HG02973 (cell line): Measurements from ENCODE around the gene MAP2.

Source experiments
- ATAC-seq: cut with Tn5 transposase; IDR thresholded peaks from one replicate; pipeline ENCODE4 v1.9.1; 2021; ENCODE audit warnings: moderate library complexity; ENCODE audit not compliant: unreplicated experiment

MAP2 gene

GRCh38 chr2:209424781-209425470 lies 1.1 kb downstream of the MAP2 start:
- ATAC-seq, result no peak

DNA sequence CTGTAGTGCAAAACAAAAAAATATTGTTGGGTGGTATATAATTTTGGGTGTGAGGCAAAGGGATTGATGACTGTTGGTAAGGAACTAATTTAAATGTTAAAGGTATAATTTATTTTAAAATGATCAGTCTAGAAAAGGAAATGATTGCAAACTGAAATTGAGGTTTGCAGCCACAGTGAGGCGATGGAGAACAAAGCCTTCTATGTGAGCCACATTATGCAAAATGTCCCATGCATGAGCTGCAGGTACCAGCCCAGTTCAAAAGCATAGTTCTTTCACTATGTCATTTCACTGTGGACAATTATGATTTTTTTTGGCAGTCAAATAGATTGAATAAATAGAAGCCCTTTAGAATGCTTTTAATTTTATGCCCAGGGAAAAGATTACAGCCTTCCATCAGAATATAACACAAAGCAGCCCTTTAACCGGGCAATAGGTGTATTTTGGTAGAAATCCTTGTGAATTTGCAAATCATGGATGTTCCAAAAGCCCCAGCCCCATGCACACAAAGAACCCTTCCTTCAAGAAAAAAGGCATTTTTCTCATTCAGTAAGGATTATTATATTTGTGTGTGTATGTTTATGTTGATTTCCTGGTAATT lies 1.7 kb downstream of the MAP2 start:
- peak; percentile 43 for ATAC-seq

DNA sequence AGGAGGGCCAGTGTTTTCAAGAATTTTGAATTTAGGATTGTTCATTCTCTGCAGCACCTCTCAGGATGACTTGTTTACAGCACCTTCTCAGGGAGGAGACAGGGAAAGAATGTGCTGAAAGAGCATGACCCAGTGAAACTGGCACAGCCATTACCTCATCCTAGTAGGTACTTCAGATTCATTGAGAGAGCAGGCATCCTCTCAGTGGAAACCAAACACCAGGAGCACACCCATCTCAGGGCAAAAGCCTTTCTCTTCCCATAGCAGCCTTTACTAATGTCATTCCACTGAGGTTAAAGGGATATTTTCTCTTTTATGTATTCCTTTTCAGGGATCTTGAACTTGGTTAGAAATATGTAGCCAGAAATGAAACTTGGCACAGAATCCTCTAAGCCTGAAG lies 2.6 kb downstream of the MAP2 start:
- no peak for ATAC-seq

DNA sequence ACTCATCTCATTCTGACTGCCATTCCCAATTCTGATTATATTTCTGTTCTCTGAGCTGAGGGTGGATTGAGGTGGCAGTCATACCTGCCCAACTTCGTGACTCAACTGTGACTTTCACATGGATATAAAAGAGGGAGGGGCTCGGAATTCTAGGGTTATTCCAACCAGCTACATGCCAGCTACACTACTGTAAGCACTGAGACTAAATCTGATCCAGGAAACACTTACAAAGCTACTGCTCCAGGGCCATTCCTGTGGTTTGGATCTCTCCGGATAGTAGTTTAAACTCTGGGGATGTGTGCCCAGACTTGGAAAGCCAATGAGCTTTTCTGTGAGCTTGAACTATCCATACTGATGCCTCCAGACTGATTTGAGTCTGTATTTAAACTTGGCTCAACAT lies 7.9 kb downstream of the MAP2 start:
- ATAC-seq, result no peak

GRCh38 chr2:209441541-209441940 lies 17.7 kb downstream of the MAP2 start:
- no peak for ATAC-seq

DNA sequence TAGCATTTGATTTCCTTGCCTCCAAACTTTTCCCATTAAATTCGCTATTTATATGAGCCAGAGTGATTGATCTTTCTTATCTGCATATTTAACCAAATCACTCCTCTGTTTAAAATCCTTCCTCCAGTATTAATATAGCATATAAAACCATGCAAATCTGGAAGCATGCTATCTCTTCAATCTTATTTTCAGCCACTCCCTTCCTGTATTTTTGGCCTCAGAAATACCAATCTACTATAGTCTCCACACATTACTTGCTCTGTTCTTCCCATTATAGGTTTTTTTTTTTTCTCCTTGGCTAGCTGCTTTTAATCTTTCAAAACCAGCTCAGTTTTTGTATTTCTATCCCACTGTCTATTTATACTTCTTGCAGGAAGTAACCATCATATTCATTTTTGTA lies 19.1 kb downstream of the MAP2 start:
- no peak for ATAC-seq

DNA sequence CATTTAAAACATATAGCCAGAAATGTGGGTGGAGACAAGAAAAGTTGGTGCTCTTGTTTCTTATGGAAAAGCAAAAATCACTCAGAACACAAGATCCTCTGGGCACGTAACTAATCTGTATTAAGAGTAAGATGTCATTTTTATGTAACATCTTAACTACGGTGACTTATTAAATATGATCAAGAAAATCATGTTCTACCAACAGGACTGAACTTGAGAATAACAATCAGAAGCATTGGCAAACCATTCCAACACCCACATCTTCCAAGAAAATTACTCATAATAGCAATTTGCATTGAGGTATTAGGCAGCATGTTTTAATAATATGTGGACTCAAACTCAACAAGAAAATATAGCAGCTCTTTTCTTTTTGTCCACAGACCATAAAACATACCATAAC lies 21.6 kb downstream of the MAP2 start:
- ATAC-seq, result no peak

- ATAC-seq, result no peak
Observed at GRCh38 chr2:209451209-209451834, 27.5 kb downstream of the MAP2 start.

GRCh38 chr2:209456489-209456888 lies 32.6 kb downstream of the MAP2 start:
- ATAC-seq, result no peak

DNA sequence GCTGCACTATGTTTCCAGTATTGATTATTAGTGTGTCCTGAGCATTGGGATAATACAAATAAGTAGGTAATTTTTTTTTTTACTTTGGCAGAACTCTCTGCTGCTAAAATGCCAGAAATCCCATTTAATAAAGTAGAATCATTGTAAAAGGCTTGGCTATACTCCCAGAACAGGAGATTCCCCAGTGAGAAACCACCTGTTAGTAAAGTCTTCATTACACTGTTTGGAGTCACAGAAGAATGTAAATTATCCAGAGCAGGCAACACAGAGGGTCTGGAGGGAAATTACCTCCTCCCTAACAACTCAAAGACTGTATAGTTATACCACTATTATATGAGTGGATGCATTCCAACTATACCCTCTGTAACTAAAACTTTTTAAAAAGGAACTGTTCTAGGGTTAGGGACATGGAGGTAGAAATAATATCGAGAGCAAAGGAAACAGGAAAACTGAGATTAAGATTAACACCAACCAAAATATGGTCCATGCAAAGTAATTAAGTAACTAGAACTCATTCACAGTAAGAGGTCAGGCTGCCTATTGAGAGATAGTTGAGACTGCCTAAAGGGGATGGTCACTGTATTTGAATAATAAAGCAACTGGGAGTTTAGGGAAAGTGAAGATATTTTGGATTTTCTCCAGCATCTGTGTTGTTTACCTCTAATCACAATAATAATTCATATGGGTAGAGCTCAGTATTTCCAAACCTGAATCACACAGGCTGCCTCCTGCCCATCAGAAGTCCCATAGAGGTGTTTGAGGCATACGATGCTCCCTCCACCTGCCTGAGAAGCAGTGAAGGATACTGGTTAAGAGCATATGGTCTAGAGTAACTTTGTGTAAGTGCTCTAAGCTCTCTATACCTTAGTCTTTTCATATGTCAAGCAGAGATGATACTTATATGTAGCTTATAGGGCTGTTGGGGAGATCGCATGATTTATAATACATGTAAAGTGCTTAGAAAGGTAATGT lies 34.4 kb downstream of the MAP2 start:
- ATAC-seq, result no peak

GRCh38 chr2:209459359-209459758 lies 35.5 kb downstream of the MAP2 start:
- no peak for ATAC-seq

GRCh38 chr2:209460151-209460761 lies 36.4 kb downstream of the MAP2 start:
- ATAC-seq, result no peak

DNA sequence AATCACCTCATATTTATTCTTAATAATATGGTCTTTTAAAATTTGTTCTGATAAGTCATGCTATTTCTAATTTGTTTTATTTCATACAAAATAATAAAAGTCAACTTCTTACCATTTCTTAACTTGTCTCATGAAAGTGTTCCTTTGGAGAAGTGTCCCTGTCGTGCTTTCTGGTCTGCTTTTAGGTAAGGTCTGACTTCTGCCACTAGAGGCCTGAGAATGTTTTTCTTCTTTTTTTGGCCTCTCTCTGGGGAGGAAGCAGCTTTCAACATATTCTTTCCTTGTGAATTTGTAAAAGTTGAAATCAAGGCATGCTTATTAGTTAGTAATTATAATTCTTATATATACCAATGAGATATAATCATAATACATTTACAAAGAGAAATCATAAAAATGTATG lies 39.4 kb downstream of the MAP2 start:
- ATAC-seq, result no peak

DNA sequence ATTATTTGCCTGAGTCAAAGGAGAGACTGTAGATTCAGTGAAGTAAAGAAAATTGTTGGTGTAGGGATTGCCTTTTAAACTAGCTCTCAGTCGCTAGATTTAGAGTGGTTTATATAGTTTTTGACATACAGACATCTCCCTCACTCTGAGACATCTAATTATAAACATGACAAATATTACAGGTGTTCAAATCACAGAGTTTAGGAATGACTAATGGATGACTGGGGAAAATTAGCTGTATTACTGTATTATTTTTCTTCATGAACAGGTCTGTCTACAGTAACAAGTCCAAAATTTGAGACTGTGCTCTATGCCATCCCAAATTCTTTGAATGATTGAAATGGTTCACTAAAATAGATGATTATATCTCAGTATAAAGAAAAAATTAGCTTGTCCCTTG lies 40.0 kb downstream of the MAP2 start:
- ATAC-seq, result no peak

GRCh38 chr2:209468846-209469245 lies 45.0 kb downstream of the MAP2 start:
- no peak for ATAC-seq

GRCh38 chr2:209469481-209469880 lies 45.6 kb downstream of the MAP2 start:
- ATAC-seq, result no peak

- ATAC-seq, result no peak
Observed at GRCh38 chr2:209470466-209470865, 46.6 kb downstream of the MAP2 start.

DNA sequence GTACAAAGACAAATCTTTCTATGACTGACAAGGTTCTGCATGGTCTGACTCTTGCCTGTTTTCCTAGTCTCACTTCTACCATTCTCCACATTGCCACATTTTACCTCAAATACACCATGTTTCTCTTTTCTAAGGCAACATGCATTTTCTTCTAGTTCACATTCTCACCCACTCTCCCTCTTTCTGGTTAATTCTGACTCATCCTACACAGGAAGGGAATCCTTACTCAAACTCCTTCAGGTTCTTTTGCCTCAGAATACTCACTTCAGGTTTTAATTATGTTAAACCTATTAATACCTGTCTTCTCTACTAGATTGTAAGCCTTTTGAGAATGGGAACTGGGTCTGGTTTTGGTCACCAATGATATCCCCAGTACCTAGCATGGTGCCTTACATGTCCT lies 47.2 kb downstream of the MAP2 start:
- no peak for ATAC-seq

DNA sequence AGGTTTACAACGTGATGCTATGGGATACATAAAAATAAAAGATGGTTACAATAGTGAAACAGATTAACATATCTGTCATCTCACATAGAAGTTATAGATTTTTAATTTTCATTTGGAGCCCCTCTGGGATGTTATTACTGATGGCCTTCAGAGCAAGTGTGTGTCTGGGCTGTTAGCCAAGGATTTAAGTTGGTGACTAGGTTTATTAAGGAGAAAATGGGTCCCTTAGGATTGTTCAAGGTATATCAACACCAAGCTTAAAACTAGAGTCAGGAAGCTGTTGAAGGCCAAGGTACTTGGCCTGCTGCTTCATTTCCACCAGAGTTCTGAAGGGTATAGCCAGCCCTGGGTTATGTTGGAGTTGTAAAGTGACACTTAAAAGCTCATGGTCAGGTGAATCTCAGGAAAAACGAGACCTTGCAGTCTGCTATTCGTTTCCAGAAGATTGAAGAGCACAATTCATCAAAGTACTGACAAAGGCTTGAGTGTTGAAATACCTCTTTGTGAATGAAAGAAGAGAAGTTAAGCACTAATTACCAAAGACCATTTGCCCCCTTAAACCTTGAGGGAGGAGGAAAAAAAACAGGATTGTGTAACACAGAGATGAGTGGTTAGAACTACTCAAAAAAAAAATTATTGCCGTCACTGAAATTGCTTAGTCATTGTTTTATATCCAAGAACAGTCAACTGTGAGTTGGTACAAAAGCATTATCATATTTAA lies 48.4 kb downstream of the MAP2 start:
- no peak for ATAC-seq

DNA sequence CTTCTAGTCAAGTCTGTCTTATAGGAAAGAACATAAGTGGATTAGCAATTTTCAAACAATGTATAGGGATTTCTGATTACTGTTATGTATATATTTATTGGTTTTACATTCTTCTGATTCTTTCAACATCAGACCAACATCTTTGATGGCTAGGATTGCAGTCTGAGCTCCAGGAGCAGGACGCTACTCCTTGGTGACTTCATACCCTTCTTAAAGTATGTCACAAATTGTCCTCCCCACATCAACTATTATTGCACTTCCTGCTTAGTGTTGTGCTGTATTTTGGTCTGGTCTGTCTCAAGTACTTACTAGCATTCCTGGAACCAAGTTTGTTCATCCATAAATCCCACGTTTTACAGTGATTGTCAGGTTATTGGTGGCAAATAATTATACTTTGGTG lies 49.0 kb downstream of the MAP2 start:
- no peak for ATAC-seq
